Endodermal cell (in vitro differentiated cells): ENCODE measurements around the gene CDH23. TPM values are rescaled to one million over a fixed set of nuclear protein-coding genes. Genes with fewer than 3 reads are reported as not detected.

Experiments
- DNase-seq: peaks from one replicate; pipeline ENCODE4 v3.0.0-alpha.2; 2017
- H3K27ac ChIP-seq: 2 replicates; pipeline ENCODE4 v1.5.1; 2013; ENCODE audit warnings: mild to moderate bottlenecking, low read depth, low read length, moderate library complexity
- H3K27me3 ChIP-seq: 2 replicates; pipeline ENCODE4 v1.6.1; 2013; ENCODE audit warnings: mild to moderate bottlenecking, low read length, moderate library complexity; ENCODE audit not compliant: insufficient read depth, control insufficient read depth, poor library complexity, severe bottlenecking
- H3K36me3 ChIP-seq: 2 replicates; pipeline ENCODE4 v1.7.0; 2013; ENCODE audit warnings: mild to moderate bottlenecking, low read length, moderate library complexity; ENCODE audit not compliant: control insufficient read depth, insufficient read depth
- H3K4me1 ChIP-seq: one replicate; pipeline ENCODE4 v1.7.0; 2013; ENCODE audit warnings: low read length; ENCODE audit not compliant: control insufficient read depth, insufficient read depth
- H3K4me3 ChIP-seq: 2 replicates; pipeline ENCODE4 v1.5.1; 2013; ENCODE audit warnings: mild to moderate bottlenecking, low read length, moderate library complexity
- H3K9ac ChIP-seq: 2 replicates; pipeline ENCODE4 v1.6.1; 2013; ENCODE audit warnings: mild to moderate bottlenecking, low read length, moderate library complexity; ENCODE audit not compliant: poor library complexity, severe bottlenecking; ENCODE audit errors: extremely low read depth
- H3K9me3 ChIP-seq: 2 replicates; pipeline ENCODE4 v1.6.1; 2013; ENCODE audit warnings: mild to moderate bottlenecking, low read length, moderate library complexity; ENCODE audit not compliant: control insufficient read depth
- H3K27ac Mint-ChIP-seq: 2 replicates; pipeline ENCODE4 v1.8.0; 2020; ENCODE audit warnings: mixed read lengths
- H3K27me3 Mint-ChIP-seq: 2 replicates; pipeline ENCODE4 v1.8.0; 2021; ENCODE audit warnings: mild to moderate bottlenecking, mixed read lengths; ENCODE audit not compliant: insufficient read depth
- H3K36me3 Mint-ChIP-seq: 2 replicates; pipeline ENCODE4 v1.8.0; 2020; ENCODE audit warnings: low read depth, mixed read lengths
- H3K4me1 Mint-ChIP-seq: 2 replicates; pipeline ENCODE4 v1.8.0; 2020; ENCODE audit warnings: mixed read lengths
- H3K4me3 Mint-ChIP-seq: 2 replicates; pipeline ENCODE4 v1.8.0; 2020; ENCODE audit warnings: mild to moderate bottlenecking, moderate library complexity, mixed read lengths
- H3K9me3 Mint-ChIP-seq: 2 replicates; pipeline ENCODE4 v1.8.0; 2020; ENCODE audit warnings: mild to moderate bottlenecking, mixed read lengths
- CTCF ChIP-seq: fragments of 200-600 bp; sonication (generic); conservative IDR thresholded peaks from 2 replicates; pipeline ENCODE4 v1.5.0; 2021; ENCODE audit warnings: antibody characterized with exemption, mild to moderate bottlenecking
- WGBS, 2 experiments: methylation state at CpG; one replicate each; pipeline versions ENCODE4 v1.1.5 to v1.1.7; 2013; ENCODE audit warnings: missing lambda C conversion rate in 2 of 2, mixed read lengths in 1 of 2; ENCODE audit not compliant: insufficient coverage in 1 of 2, insufficient read length in 1 of 2; 5-methylcytosine and 5-hydroxymethylcytosine counted together
- microRNA-seq: library from miRNA; unstranded; fragments of <30 nt; microRNA quantifications from one replicate; pipeline ENCODE4 v1.2.0, GENCODE V29; 2020; ENCODE audit warnings: borderline microRNAs expressed
- total RNA-seq, 2 donors: library from RNA; stranded (reverse); fragmentation: NEBNext Ultra II Directional in 1 of 2; extraction: Animal tissue kit (Norgen Biotek cat#: 25700) in 1 of 2; gene quantifications; 2 replicates in 1 of 2; 3 replicates in 1 of 2; pipeline ENCODE4 v1.2.1, GENCODE V29; 2021

The CDH23 gene
- total RNA-seq, 2 donors from 2014 or later: 2.1 to 4.2 TPM

- H3K36me3 Mint-ChIP-seq: peaks cover 2% of the 10 kb centered on the region
- no peak overlapping the region for H3K4me3 Mint-ChIP-seq
- Histone ChIP-seq H3K36me3 (no peaks in the 10 kb centered on the region), H3K9ac (no peak overlapping the region), H3K4me3 (no peak overlapping the region), H3K9me3 (no peaks in the 10 kb centered on the region), H3K4me1 (peaks cover 10% of the 10 kb centered on the region), H3K27me3 (no peaks in the 10 kb centered on the region), H3K27ac (no peak overlapping the region)
- H3K27ac Mint-ChIP-seq: no peak overlapping the region
- no peak for TF ChIP-seq CTCF
- H3K4me1 Mint-ChIP-seq: peaks cover 10% of the 10 kb centered on the region
- WGBS, 2 experiments: 94% methylated on average over 5 of the region's 5 CpGs; no CpG with 5 or more reads in 1 of the 2 experiments
- no peak for DNase-seq
- peaks cover 7% of the 10 kb centered on the region for H3K9me3 Mint-ChIP-seq
- no peaks in the 10 kb centered on the region for H3K27me3 Mint-ChIP-seq
Observed at GRCh38 chr10:71864911-71865361, 468.2 kb downstream of the CDH23 start.

Small RNA genes lying within 50 kb of the gene (microRNA-seq; reads per million reads assigned to microRNA genes)
- not detected for gene MIR7152

Other genes with a start within 250 kb of the CDH23 start
- gene UNC5B, start 184.3 kb upstream of the CDH23 start, total RNA-seq: 10 to 100 TPM in 1 of 2 donors, 1 to 10 TPM in 1; 9.7 to 14.5 TPM
- 10 to 100 TPM; 14.1 to 16.8 TPM for gene SLC29A3, start 77.7 kb upstream of the CDH23 start, total RNA-seq